Sigmoid colon (tissue), 7 donors: ENCODE measurements around the gene CORO2B. TPM values are rescaled to one million over a fixed set of nuclear protein-coding genes. Genes with fewer than 3 reads are reported as not detected.

Source experiments
- DNase-seq: peaks from one replicate; pipeline ENCODE4 v3.0.0-alpha.2; 2019
- H3K27ac ChIP-seq, 4 donors: fragments of 200-600 bp; sonication (generic); one replicate each; pipeline ENCODE4 v1.5.1; 2016 to 2019; ENCODE audit warnings: mild to moderate bottlenecking in 1 of 4
- H3K27me3 ChIP-seq, 3 donors: fragments of 200-600 bp; sonication (generic); one replicate each; pipeline ENCODE4 v1.5.1; 2019; ENCODE audit warnings: mild to moderate bottlenecking in 1 of 3
- H3K36me3 ChIP-seq, 4 donors: fragments of 200-600 bp; sonication (generic); one replicate each; pipeline ENCODE4 v1.5.1; 2016 to 2019
- H3K4me1 ChIP-seq, 4 donors: fragments of 200-600 bp; sonication (generic); one replicate each; pipeline ENCODE4 v1.5.1; 2017 to 2019
- H3K4me3 ChIP-seq, 4 donors: fragments of 200-600 bp; sonication (generic); one replicate each; pipeline ENCODE4 v1.5.1; 2017 to 2019; ENCODE audit warnings: mild to moderate bottlenecking in 2 of 4, moderate library complexity in 1 of 4
- H3K9me3 ChIP-seq, 4 donors: fragments of 200-600 bp in 3 of 4; sonication (generic) in 3 of 4; one replicate each; pipeline versions ENCODE4 v1.5.1 to v1.6.1; 2013 to 2019
- CTCF ChIP-seq, 4 experiments: fragments of 450-650 bp in 3 of 4; fragments of 200-600 bp in 1 of 4; IDR thresholded peaks; one replicate each; pipeline ENCODE4 v1.5.1; 2016 to 2019; ENCODE audit warnings: antibody characterized with exemption in 4 of 4, mild to moderate bottlenecking in 3 of 4, moderate library complexity in 2 of 4
- EP300 ChIP-seq, 4 donors: sonication (generic); formaldehyde crosslinking; IDR thresholded peaks; one replicate each; pipeline ENCODE4 v1.6.1; 2017; ENCODE audit warnings: antibody characterized with exemption in 4 of 4
- POLR2A ChIP-seq, 2 donors: fragments of 450-650 bp; IDR thresholded peaks; one replicate each; pipeline ENCODE4 v1.6.1; 2016; ENCODE audit warnings: antibody characterized with exemption in 2 of 2, mild to moderate bottlenecking in 2 of 2, moderate library complexity in 2 of 2
- POLR2AphosphoS5 ChIP-seq, 4 donors: sonication (generic); formaldehyde crosslinking; IDR thresholded peaks; one replicate each; pipeline ENCODE4 v1.6.1; 2017; ENCODE audit warnings: antibody characterized with exemption in 4 of 4
- WGBS, 2 donors: extraction: QIAGEN DNeasy Blood & Tissue Kit; methylation state at CpG; one replicate each; pipeline ENCODE4 v1.1.7; 2013; 5-methylcytosine and 5-hydroxymethylcytosine counted together
- intact Hi-C: fragments of 100-400 bp; cut with DNase I; formaldehyde crosslinking; loops from one replicate; pipeline ENCODE4 v1.15.1; 2023
- polyA plus RNA-seq, 3 donors: library from polyadenylated mRNA; stranded (reverse); fragments of 200-250 nt; gene quantifications; one replicate each; pipeline ENCODE4 v1.2.3, GENCODE V29; 2013
- total RNA-seq, 4 donors: library from RNA; depleted of rRNA; stranded (reverse); fragments of >200 nt; gene quantifications; one replicate each; pipeline ENCODE4 v1.1.0, GENCODE V29; 2016
- donor health status: healthy with polysubstance abuse.
- donor health status: Bipolar disorder and iron deficiency.
- donor health status: healthy.

The CORO2B gene
- total and polyA plus RNA-seq, 7 donors: 0.46 to 3.9 (median 3.1) TPM

GRCh38 chr15:68642491-68642845 lies 63.7 kb downstream of the CORO2B start:
- peak; percentile 59 for DNase-seq
- intact Hi-C loops: no loop called here
- WGBS, 2 donors: 77 to 85% methylated on average over 5 of the region's 5 CpGs
- TF ChIP-seq EP300 (IDR thresholded peaks at IDR 0.05) (no peak), POLR2AphosphoS5 (IDR thresholded peaks at IDR 0.05) (no peak), POLR2A (IDR thresholded peaks at IDR 0.05) (no peak), CTCF (IDR thresholded peaks at IDR 0.05) (no peak)
- no peaks in the 10 kb centered on the region for H3K9me3 ChIP-seq
- peaks cover 0 to 11% (median 7%) of the 10 kb centered on the region in 4 donors for H3K4me1 ChIP-seq
- no peaks in the 10 kb centered on the region for H3K27me3 ChIP-seq
- no peak overlapping the region for H3K4me3 ChIP-seq
- no peak overlapping the region for H3K27ac ChIP-seq
- no peaks in the 10 kb centered on the region for H3K36me3 ChIP-seq

- no peaks in the 10 kb centered on the region for H3K27me3 ChIP-seq
- no peak overlapping the region for H3K27ac ChIP-seq
- peak; percentile 44 for DNase-seq
- intact Hi-C loops: no loop called here
- no peak overlapping the region for H3K4me3 ChIP-seq
- H3K9me3 ChIP-seq: no peaks in the 10 kb centered on the region
- peaks cover 0 to 8% (median 1%) of the 10 kb centered on the region in 4 donors for H3K4me1 ChIP-seq
- no peaks in the 10 kb centered on the region for H3K36me3 ChIP-seq
- TF ChIP-seq POLR2AphosphoS5 (IDR thresholded peaks at IDR 0.05) (no peak), POLR2A (IDR thresholded peaks at IDR 0.05) (no peak), EP300 (IDR thresholded peaks at IDR 0.05) (no peak), CTCF (IDR thresholded peaks at IDR 0.05) (no peak)
- 87 to 95% methylated on average over 5 of the region's 5 CpGs for WGBS, 2 donors
Observed at GRCh38 chr15:68643216-68643830, 64.5 kb downstream of the CORO2B start.

- H3K4me1 ChIP-seq: no peaks in the 10 kb centered on the region
- H3K36me3 ChIP-seq: no peaks in the 10 kb centered on the region
- DNase-seq: peak; percentile 55
- 65 to 82% methylated on average over 8 of the region's 8 CpGs for WGBS, 2 donors
- no peaks in the 10 kb centered on the region for H3K27me3 ChIP-seq
- TF ChIP-seq EP300 (IDR thresholded peaks at IDR 0.05) (no peak), POLR2AphosphoS5 (IDR thresholded peaks at IDR 0.05) (peak in 1 of 4 donors; percentile 31)
- no peaks in the 10 kb centered on the region for H3K9me3 ChIP-seq
- intact Hi-C loops: no loop called here
- H3K27ac ChIP-seq: no peak overlapping the region
- no peak overlapping the region for H3K4me3 ChIP-seq
Observed at GRCh38 chr15:68644083-68644904, 65.5 kb downstream of the CORO2B start.

- no peaks in the 10 kb centered on the region for H3K36me3 ChIP-seq
- no peaks in the 10 kb centered on the region for H3K9me3 ChIP-seq
- H3K27ac ChIP-seq: no peak overlapping the region
- 91 to 93% methylated on average over 17 of the region's 17 CpGs for WGBS, 2 donors
- intact Hi-C loops: no loop called here
- TF ChIP-seq POLR2AphosphoS5 (IDR thresholded peaks at IDR 0.05) (no peak), EP300 (IDR thresholded peaks at IDR 0.05) (no peak), POLR2A (IDR thresholded peaks at IDR 0.05) (no peak), CTCF (IDR thresholded peaks at IDR 0.05) (no peak)
- H3K4me1 ChIP-seq: no peaks in the 10 kb centered on the region
- H3K27me3 ChIP-seq: no peaks in the 10 kb centered on the region
- DNase-seq: peak; percentile 51
- no peak overlapping the region for H3K4me3 ChIP-seq
Observed at GRCh38 chr15:68644996-68645395, 66.2 kb downstream of the CORO2B start.

- peak; percentile 60 for DNase-seq
- H3K4me3 ChIP-seq: no peak overlapping the region
- intact Hi-C loops: no loop called here
- H3K36me3 ChIP-seq: no peaks in the 10 kb centered on the region
- 65 to 76% methylated on average over 7 of the region's 7 CpGs for WGBS, 2 donors
- TF ChIP-seq POLR2A (IDR thresholded peaks at IDR 0.05) (no peak), POLR2AphosphoS5 (IDR thresholded peaks at IDR 0.05) (no peak), EP300 (IDR thresholded peaks at IDR 0.05) (no peak), CTCF (IDR thresholded peaks at IDR 0.05) (no peak)
- no peak overlapping the region for H3K27ac ChIP-seq
- H3K27me3 ChIP-seq: no peaks in the 10 kb centered on the region
- no peaks in the 10 kb centered on the region for H3K9me3 ChIP-seq
- H3K4me1 ChIP-seq: no peaks in the 10 kb centered on the region
Observed at GRCh38 chr15:68646156-68646555, 67.4 kb downstream of the CORO2B start.
